Stimulated activated CD4-positive, alpha-beta T cell treated with anti-CD3 and anti-CD28 coated beads, Interleukin-15, amount 100 ng/mL, for 48 hours (primary cell): Measurements from ENCODE around the gene POU3F3.

ENCODE experiments used
- DNase-seq, 2 donors: peaks; one replicate each; pipeline ENCODE4 v3.0.0-alpha.2; 2020; ENCODE audit warnings: low read depth in 2 of 2

Gene POU3F3

GRCh38 chr2:104853534-104854497, at the start of gene POU3F3:
POU3F3 (plus strand) TSS chr2:104854115; CDS start chr2:104855511, 1,396 bp downstream.
- no peak for DNase-seq

- DNase-seq: no peak
Observed at GRCh38 chr2:104804148-104804890, 49.6 kb upstream of the POU3F3 start.

GRCh38 chr2:104812286-104812685, 41.6 kb upstream of the POU3F3 start:
- no peak for DNase-seq

DNA sequence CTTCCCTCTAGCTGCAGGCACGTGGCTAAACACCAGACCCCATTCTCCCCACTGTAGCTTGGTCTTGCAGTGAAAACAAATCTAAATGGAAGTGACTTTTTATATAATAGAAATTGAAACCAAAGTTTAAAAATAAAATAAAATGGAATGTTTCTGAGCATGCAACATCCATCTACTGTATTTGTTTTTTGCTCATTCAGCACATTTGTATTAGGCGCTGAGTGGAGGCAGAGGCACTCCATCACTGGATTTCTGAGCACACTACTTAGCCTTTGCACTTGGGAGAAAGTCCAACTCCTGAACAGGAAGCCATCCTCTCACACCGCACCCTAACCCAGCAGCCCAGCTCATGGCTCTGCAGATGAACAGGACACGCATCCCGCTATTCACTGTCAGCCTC, 37.8 kb upstream of the POU3F3 start:
- DNase-seq: no peak

DNA sequence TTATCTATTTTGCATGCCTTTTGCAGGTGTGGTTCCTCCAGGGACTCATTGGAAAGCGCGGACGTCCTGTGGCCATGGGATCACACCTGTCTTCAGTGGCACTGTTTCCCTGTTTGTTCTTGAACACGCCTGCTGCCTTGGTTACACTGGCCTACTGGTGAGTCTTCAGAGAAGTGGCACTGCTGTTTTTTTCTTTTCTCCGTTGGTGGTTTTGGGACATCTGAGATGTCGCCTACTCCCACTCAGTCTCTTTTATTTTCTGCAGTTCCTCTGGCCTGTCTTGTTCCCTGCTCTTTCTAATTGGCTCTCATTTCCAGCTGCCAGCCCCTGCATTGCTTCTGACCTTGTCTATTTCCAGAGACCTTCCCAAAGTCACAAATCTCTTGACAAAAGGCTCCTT, 35.7 kb upstream of the POU3F3 start:
- DNase-seq: no peak

GRCh38 chr2:104820126-104820525, 33.8 kb upstream of the POU3F3 start:
- DNase-seq: no peak

- DNase-seq: no peak
Observed at GRCh38 chr2:104825124-104825865, 28.6 kb upstream of the POU3F3 start.

DNA sequence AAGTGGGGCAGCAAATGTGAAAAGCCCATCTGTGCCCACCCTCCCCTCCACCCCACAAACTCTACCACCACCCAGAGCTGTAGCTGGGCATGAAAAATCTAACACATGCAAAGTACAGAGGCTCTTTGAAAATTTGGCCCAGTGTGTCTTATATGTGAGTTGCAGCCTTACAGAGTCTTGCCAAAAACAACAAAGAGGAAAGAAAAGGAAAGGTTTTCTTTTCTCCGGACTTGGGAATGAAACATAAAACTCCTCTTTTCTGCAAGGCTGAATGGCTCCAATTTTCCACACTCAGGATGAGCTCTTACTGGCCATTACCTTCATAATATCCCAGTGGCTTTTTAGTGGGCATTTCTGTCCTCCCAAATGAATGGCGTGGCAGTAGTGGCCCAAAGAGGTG, 27.9 kb upstream of the POU3F3 start:
- no peak for DNase-seq

- DNase-seq: no peak
Observed at GRCh38 chr2:104831742-104832141, 22.2 kb upstream of the POU3F3 start.

- no peak for DNase-seq
Observed at GRCh38 chr2:104834431-104835153, 19.3 kb upstream of the POU3F3 start.

- no peak for DNase-seq
Observed at GRCh38 chr2:104836265-104836664, 17.6 kb upstream of the POU3F3 start.

GRCh38 chr2:104836841-104837240, 17.1 kb upstream of the POU3F3 start:
- DNase-seq: no peak

GRCh38 chr2:104840156-104840555, 13.8 kb upstream of the POU3F3 start:
- no peak for DNase-seq

DNA sequence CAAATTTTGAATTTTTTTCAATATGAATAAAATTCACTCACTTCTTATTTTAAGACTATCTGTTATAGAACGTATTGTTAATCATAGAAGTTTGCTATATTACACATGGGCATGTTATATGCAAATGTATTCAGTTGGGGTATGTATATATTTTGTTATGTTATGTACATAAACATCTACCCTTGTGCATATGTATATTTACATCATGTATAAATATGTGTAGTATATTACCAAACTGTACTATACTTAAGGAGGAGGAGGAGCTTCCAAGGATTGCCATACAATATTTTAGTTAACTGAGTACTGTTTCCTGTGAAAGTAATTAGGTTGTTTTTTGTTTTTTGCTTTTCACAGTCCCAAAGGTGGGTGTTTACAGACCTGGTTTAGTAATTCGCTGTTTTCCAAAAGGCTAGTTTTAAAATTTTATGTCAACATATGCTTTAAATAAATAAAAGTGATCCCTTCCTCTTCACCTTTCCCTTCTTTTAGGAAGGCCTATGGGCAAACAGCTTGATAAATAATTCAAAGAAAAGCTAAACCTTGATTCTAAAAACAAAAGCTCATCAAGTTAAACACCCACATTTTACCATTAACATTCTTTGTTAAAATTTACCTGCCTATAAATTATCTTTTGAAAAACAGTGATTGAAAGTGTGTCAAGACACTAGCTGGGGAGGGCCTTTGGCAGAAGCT, 12.9 kb upstream of the POU3F3 start:
- no peak for DNase-seq

DNA sequence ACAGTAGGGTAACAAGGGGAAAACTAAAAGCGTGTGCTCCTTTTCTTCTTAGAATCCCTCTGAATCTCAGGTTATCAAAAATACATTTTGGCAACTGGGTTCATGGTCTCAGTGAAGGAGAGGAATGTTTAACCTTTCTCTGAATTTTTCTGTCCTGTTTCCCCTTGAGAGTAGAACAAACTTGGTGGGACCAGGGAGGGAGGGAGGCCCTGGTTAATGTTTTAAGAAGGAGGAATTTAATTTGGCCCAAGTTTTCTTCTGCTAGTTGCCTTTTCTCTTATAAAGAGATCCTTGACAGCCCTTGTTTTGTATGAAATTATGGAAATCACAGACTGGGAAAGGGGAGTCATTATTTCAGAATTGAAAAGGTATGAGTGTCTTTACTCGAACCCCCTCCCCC, 12.2 kb upstream of the POU3F3 start:
- DNase-seq: no peak

DNA sequence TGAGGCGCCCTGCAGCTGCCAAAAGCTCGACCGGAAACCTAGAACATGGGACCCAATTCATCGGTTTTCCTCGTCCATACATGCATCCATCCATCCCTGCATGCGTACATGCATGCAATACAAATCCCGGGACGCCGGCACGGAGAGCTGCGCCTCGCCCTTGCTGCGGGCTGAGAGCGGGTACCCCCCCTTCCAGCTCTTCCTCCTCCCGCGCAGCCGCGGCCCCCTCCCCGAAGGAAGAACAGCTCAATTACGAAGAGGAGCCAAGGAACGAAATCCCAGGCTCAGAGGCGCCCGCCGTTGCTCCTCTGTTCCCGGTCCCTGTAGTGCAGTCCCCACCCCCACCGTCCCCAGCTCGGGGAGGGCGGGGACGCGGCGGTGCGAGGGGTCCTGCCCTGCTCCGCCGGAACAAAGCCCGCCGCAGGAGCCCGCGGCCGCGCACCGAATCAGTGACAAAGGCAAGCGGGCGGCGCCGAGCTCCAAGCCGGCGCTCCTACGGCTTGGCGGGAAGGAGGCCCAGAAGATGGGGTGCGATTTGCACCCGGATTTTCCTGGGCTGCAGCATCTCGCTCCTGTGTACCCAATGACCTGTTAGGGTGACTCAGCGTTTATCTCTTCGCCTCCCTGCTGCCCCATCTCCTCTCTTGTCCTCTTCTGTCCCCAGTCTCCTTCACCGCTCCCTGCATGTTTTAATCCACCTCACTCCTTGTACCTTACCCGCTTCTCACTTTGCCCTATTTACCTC, 8.9 kb upstream of the POU3F3 start:
- no peak for DNase-seq

DNA sequence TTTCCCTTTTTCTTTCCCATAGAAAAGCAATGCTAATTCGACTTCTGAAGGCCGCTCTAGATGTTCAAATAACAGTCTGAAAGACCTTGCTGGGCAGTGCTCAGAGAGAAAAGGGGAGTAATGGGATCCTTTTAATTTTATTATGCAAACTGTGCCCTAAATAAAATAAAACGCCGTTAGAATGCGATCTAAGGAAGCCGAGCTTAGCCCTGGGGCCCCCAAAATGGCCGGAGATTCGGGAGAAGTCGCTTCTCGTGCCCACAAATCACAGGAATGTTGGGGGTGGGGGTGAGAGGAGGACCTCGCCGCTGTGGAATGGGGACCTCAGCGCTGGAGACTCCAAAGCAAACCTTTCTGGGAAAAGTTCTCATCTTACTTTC, 8.4 kb upstream of the POU3F3 start:
- no peak for DNase-seq

GRCh38 chr2:104845946-104846785, 7.7 kb upstream of the POU3F3 start:
- no peak for DNase-seq
